Measurements from ENCODE around the gene TMC7. TPM values are rescaled to one million over a fixed set of nuclear protein-coding genes. Genes with fewer than 3 reads are reported as not detected.

The TMC7 gene
- total RNA-seq, 1 donor from 2014 or later = 5.0 TPM

DNA sequence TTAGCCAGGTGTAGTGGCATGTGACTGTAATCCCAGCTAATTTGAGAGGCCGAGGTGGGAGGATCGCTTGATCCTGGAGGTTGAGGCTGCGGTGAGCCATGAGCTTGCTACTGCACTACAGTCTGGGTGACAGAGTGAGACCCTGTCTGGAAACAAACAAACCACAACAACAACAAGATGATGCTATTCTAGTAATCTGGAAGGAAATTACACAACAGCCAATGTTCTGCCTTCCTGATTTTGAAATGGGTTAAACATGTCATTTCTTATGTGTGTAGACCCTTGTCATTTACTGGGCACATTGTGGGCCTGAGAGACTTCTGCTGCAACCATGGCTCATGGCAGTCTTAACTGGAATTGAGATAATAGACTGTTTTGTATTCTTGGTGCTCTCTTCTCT, 89.6 kb downstream of the TMC7 start:
- DNase-seq = no peak
- TF ChIP-seq, protein P1, sequence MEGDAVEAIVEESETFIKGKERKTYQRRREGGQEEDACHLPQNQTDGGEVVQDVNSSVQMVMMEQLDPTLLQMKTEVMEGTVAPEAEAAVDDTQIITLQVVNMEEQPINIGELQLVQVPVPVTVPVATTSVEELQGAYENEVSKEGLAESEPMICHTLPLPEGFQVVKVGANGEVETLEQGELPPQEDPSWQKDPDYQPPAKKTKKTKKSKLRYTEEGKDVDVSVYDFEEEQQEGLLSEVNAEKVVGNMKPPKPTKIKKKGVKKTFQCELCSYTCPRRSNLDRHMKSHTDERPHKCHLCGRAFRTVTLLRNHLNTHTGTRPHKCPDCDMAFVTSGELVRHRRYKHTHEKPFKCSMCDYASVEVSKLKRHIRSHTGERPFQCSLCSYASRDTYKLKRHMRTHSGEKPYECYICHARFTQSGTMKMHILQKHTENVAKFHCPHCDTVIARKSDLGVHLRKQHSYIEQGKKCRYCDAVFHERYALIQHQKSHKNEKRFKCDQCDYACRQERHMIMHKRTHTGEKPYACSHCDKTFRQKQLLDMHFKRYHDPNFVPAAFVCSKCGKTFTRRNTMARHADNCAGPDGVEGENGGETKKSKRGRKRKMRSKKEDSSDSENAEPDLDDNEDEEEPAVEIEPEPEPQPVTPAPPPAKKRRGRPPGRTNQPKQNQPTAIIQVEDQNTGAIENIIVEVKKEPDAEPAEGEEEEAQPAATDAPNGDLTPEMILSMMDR (IDR thresholded peaks at IDR 0.05) = no peak
- Histone ChIP-seq H3K9me3 (no peaks in the 10 kb centered on the region), H3K27ac (no peak overlapping the region), H3K27me3 (no peaks in the 10 kb centered on the region), H3K4me1 (peaks cover 8% of the 10 kb centered on the region), H3K4me3 (no peak overlapping the region), H3K36me3 (peaks cover 54% of the 10 kb centered on the region)
- intact Hi-C loops (cut with DNase I) = no loop called here
- ATAC-seq = no peak

- H3K4me1 ChIP-seq = peaks cover 3% of the 10 kb centered on the region
- no peak overlapping the region for H3K4me3 ChIP-seq
- no peak overlapping the region for H3K27ac ChIP-seq
- no peaks in the 10 kb centered on the region for H3K9me3 ChIP-seq
- no peaks in the 10 kb centered on the region for H3K27me3 ChIP-seq
- peaks cover 59% of the 10 kb centered on the region for H3K36me3 ChIP-seq
- TF ChIP-seq, protein P1 (IDR thresholded peaks at IDR 0.05) = no peak
- ATAC-seq (no peak), DNase-seq (no peak)
- intact Hi-C loops (cut with DNase I) = no loop called here
Observed at GRCh38 chr16:19073863-19074262, 90.1 kb downstream of the TMC7 start.

DNA sequence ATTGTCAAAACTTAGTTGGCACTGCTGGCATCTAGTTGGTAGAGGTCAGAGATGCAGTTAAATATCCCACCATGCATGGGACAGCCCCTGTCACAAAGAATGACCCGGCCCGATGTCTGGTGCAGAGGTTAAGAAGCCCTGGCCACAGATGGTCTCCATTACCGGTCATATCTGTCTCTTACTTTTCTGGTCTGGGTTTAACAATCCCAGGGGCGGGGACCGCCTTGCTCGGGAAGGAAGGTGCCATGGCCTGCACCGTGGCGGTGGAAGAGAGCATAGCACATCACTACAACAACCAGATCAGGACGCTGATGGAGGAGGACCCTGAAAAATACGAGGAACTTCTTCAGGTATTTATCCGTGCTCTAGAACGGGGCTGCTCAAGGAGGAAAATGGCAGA, 91.8 kb downstream of the TMC7 start:
- DNase-seq = no peak
- intact Hi-C loops (cut with DNase I) = no loop called here
- TF ChIP-seq, protein P1 (IDR thresholded peaks at IDR 0.05) = no peak

GRCh38 chr16:19077879-19078278, 94.1 kb downstream of the TMC7 start:
- no peak for ATAC-seq
- peaks cover 63% of the 10 kb centered on the region for H3K36me3 ChIP-seq

More for the DNA sequence above, 91.8 kb downstream of the TMC7 start:
- H3K4me3 ChIP-seq = no peak overlapping the region
- no peak overlapping the region for H3K27ac ChIP-seq
- no peaks in the 10 kb centered on the region for H3K4me1 ChIP-seq
- H3K9me3 ChIP-seq = no peaks in the 10 kb centered on the region
- peaks cover 63% of the 10 kb centered on the region for H3K36me3 ChIP-seq
- no peaks in the 10 kb centered on the region for H3K27me3 ChIP-seq
- ATAC-seq = no peak

DNA sequence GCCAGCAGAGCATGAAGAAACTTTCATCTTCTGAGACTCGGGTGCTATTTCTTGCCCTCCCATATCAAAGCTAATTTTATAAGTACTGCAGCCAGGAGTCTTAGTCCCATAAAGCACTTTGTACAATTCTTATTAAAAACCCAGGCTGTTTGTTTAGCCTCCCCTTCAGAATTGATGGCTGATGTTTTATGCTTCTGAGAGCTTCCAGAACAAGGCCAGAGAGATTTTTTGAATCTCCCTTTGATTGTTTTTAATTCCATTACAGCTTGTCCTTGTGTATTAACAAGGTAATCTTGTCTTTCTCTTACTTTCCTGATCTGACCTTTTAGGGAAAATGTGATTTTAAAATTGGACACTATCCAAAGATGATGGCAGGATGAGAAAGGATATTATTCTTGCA, 99.9 kb downstream of the TMC7 start:
- DNase-seq (no peak), ATAC-seq (no peak)
- no peak overlapping the region for H3K27ac ChIP-seq
- H3K36me3 ChIP-seq = peaks cover 15% of the 10 kb centered on the region
- H3K4me3 ChIP-seq = no peak overlapping the region
- no peaks in the 10 kb centered on the region for H3K27me3 ChIP-seq
- no peaks in the 10 kb centered on the region for H3K9me3 ChIP-seq
- TF ChIP-seq, protein P1 (IDR thresholded peaks at IDR 0.05) = no peak
- H3K4me1 ChIP-seq = peaks cover 8% of the 10 kb centered on the region
- intact Hi-C loops (cut with DNase I) = loop anchor here (10.0 kb wide), 2 partner anchors 91 to 291 kb away; no protein-coding TSS in a partner anchor

More at GRCh38 chr16:19077879-19078278, 94.1 kb downstream of the TMC7 start:
- Histone ChIP-seq H3K4me3 (no peak overlapping the region), H3K9me3 (no peaks in the 10 kb centered on the region), H3K27ac (no peak overlapping the region), H3K27me3 (no peaks in the 10 kb centered on the region), H3K4me1 (no peaks in the 10 kb centered on the region)
- intact Hi-C loops (cut with DNase I) = no loop called here
- no peak for DNase-seq
- TF ChIP-seq, protein P1 (IDR thresholded peaks at IDR 0.05) = no peak

GRCh38 chr16:19084139-19084538, 100.4 kb downstream of the TMC7 start:
- H3K4me3 ChIP-seq = no peak overlapping the region
- intact Hi-C loops (cut with DNase I) = loop anchor here (10.0 kb wide), 2 partner anchors 91 to 291 kb away; no protein-coding TSS in a partner anchor
- no peak for ATAC-seq
- DNase-seq = no peak
- H3K4me1 ChIP-seq = peaks cover 8% of the 10 kb centered on the region
- H3K27ac ChIP-seq = no peak overlapping the region
- H3K36me3 ChIP-seq = peaks cover 11% of the 10 kb centered on the region
- H3K27me3 ChIP-seq = no peaks in the 10 kb centered on the region
- TF ChIP-seq, protein P1 (IDR thresholded peaks at IDR 0.05) = no peak
- no peaks in the 10 kb centered on the region for H3K9me3 ChIP-seq

All from upper lobe of right lung (tissue), 1 donor.